Esophagus muscularis mucosa (tissue), 4 donors: ENCODE data around the gene ERN1.

Experiments used
- CTCF ChIP-seq, 3 experiments: fragments of 200-600 bp in 2 of 3; fragments of 450-650 bp in 1 of 3; sonication (generic) in 2 of 3; IDR thresholded peaks; one replicate each; pipeline ENCODE4 v1.5.1; 2017 to 2019; ENCODE audit warnings: antibody characterized with exemption in 3 of 3, mild to moderate bottlenecking in 2 of 3, moderate library complexity in 1 of 3
- EP300 ChIP-seq: sonication (generic); formaldehyde crosslinking; IDR thresholded peaks from one replicate; pipeline ENCODE4 v1.6.1; 2017; ENCODE audit warnings: antibody characterized with exemption
- POLR2A ChIP-seq: fragments of 450-650 bp; IDR thresholded peaks from one replicate; pipeline ENCODE4 v1.6.1; 2017; ENCODE audit warnings: antibody characterized with exemption, moderate library complexity, mild to moderate bottlenecking, low read depth

GRCh38 chr17:64147110-64148016 lies 17.4 kb upstream of the ERN1 start:
- no peak for TF ChIP-seq POLR2A
- no peak for TF ChIP-seq CTCF (IDR thresholded peaks at IDR 0.05)
- no peak for TF ChIP-seq EP300
